Right atrium auricular region (tissue), 2 donors: ENCODE measurements around the gene EFCAB9. TPM values are rescaled to one million over a fixed set of nuclear protein-coding genes. Genes with fewer than 3 reads are reported as not detected.
"Not testable (repeated sequence)": the region's sequence is repeated elsewhere in the genome, so short reads cannot be mapped to it uniquely, and the experiment has no call there.

Source experiments
- DNase-seq: peaks from one replicate; pipeline ENCODE4 v3.0.0-alpha.2; 2019; ENCODE audit warnings: low spot score
- H3K27ac ChIP-seq, 2 donors: fragments of 200-600 bp; sonication (generic); 1 replicate in 1 of 2; 2 replicates in 1 of 2; pipeline ENCODE4 v1.5.1; 2016 to 2019
- H3K27me3 ChIP-seq, 2 donors: fragments of 200-600 bp; sonication (generic); one replicate each; pipeline versions ENCODE4 v1.5.1 to v1.6.0; 2017 to 2019
- H3K36me3 ChIP-seq: fragments of 200-600 bp; sonication (generic); one replicate; pipeline ENCODE4 v1.5.1; 2016
- H3K4me1 ChIP-seq, 2 donors: fragments of 200-600 bp; sonication (generic); one replicate each; pipeline versions ENCODE4 v1.5.1 to v1.6.0; 2017 to 2019
- H3K4me3 ChIP-seq, 2 donors: fragments of 200-600 bp; sonication (generic); 1 replicate in 1 of 2; 2 replicates in 1 of 2; pipeline ENCODE4 v1.5.1; 2017 to 2019; ENCODE audit warnings: mild to moderate bottlenecking in 1 of 2, moderate library complexity in 1 of 2
- H3K9me3 ChIP-seq, 2 donors: fragments of 200-600 bp; sonication (generic); one replicate each; pipeline ENCODE4 v1.5.1; 2019
- total RNA-seq, 2 donors: library from RNA; depleted of rRNA; stranded (reverse); fragments of >200 nt; gene quantifications; one replicate each; pipeline ENCODE4 v1.1.0, GENCODE V29; 2016
- TF ChIP-seq, protein P1 (sequence below), 2 donors: fragments of 200-600 bp; sonication (generic); IDR thresholded peaks; one replicate each; pipeline ENCODE4 v1.5.1; 2019; ENCODE audit warnings: antibody characterized with exemption in 2 of 2

The EFCAB9 gene
- total RNA-seq, 2 donors from 2014 or later: not detected

DNA sequence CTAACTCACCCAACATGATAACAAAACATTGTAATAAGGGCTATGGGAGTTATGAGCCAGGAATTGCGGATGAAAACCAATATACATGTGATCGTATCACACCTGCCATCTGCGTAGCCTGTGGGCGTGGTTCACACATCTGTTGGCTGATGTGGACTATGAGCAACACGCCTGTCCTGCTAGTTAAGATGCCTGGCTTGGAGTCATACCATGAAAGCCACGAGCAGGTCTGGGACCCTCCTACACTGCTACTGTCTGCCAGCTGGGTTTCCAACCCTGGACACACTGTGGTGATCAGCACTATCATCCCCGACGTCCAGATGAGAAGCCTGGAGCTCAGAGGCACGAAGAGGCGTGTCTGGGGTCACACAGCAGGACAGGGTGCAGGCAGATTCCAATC, 46.1 kb upstream of the EFCAB9 start:
- Histone ChIP-seq H3K36me3 (no peaks in the 10 kb centered on the region), H3K9me3 (no peaks in the 10 kb centered on the region), H3K27ac (no peak overlapping the region), H3K4me1 (peaks cover 0 to 18% of the 10 kb centered on the region in 2 donors), H3K27me3 (no peaks in the 10 kb centered on the region), H3K4me3 (no peak overlapping the region)
- no peak for DNase-seq
- TF ChIP-seq, protein P1, sequence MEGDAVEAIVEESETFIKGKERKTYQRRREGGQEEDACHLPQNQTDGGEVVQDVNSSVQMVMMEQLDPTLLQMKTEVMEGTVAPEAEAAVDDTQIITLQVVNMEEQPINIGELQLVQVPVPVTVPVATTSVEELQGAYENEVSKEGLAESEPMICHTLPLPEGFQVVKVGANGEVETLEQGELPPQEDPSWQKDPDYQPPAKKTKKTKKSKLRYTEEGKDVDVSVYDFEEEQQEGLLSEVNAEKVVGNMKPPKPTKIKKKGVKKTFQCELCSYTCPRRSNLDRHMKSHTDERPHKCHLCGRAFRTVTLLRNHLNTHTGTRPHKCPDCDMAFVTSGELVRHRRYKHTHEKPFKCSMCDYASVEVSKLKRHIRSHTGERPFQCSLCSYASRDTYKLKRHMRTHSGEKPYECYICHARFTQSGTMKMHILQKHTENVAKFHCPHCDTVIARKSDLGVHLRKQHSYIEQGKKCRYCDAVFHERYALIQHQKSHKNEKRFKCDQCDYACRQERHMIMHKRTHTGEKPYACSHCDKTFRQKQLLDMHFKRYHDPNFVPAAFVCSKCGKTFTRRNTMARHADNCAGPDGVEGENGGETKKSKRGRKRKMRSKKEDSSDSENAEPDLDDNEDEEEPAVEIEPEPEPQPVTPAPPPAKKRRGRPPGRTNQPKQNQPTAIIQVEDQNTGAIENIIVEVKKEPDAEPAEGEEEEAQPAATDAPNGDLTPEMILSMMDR (IDR thresholded peaks at IDR 0.05): no peak

DNA sequence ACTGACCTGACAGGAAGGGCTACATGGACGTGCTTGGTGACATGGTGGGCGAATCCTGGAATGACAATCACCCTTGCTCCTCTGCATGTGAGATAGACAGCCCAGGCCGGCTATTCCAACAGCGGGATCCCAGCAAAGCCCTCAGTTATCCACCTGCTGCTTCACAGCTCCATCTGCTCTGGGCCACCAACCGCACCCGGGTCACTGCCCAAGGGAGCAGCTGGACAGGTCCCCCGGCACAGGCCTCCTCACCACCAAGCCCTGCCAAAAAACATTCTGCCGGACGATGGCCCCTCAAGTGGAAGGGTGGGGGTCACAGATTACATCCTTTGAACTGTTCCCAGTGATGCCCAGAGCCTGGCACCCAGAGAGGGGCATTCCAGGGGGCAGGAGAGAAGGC, 45.6 kb upstream of the EFCAB9 start:
- Histone ChIP-seq H3K36me3 (no peaks in the 10 kb centered on the region), H3K27ac (no peak overlapping the region), H3K27me3 (no peaks in the 10 kb centered on the region), H3K4me3 (no peak overlapping the region), H3K9me3 (no peaks in the 10 kb centered on the region), H3K4me1 (peaks cover 0 to 18% of the 10 kb centered on the region in 2 donors)
- DNase-seq: no peak
- TF ChIP-seq, protein P1 (IDR thresholded peaks at IDR 0.05): no peak

- Histone ChIP-seq H3K27ac (no peak overlapping the region), H3K9me3 (no peaks in the 10 kb centered on the region), H3K27me3 (no peaks in the 10 kb centered on the region), H3K4me3 (no peak overlapping the region), H3K4me1 (peaks cover 0 to 13% of the 10 kb centered on the region in 2 donors), H3K36me3 (no peaks in the 10 kb centered on the region)
- DNase-seq: no peak
- TF ChIP-seq, protein P1 (IDR thresholded peaks at IDR 0.05): no peak
Observed at GRCh38 chr5:172149073-172149472, 44.9 kb upstream of the EFCAB9 start.

DNA sequence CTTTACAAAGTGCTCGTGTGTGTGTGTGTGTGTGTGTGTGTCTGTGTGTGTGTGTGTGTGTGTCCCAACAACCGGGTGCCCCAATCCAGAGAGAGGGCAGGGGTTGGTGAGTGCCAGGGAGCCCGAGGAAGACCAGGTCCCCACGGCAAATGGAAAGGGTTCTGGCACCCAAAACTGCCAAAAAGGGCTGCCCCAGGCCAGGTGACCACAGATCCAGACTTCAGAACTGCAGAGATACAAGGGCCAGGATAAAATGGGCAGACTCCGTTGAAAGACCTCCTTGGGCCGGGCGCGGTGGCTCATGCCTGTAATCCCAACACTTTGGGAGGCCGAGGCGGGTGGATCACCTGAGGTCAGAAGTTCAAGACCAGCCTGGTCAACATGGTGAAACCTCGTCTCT, 44.5 kb upstream of the EFCAB9 start:
- H3K4me1 ChIP-seq, H3K27ac ChIP-seq, H3K27me3 ChIP-seq, H3K9me3 ChIP-seq, H3K4me3 ChIP-seq, DNase-seq, H3K36me3 ChIP-seq: not testable (repeated sequence)

- H3K36me3 ChIP-seq: peaks cover 7% of the 10 kb centered on the region
- TF ChIP-seq, protein P1 (IDR thresholded peaks at IDR 0.05): no peak
- H3K4me3 ChIP-seq: no peak overlapping the region
- no peak overlapping the region for H3K27ac ChIP-seq
- peak; percentile 80 for DNase-seq
- H3K9me3 ChIP-seq: no peaks in the 10 kb centered on the region
- H3K27me3 ChIP-seq: no peaks in the 10 kb centered on the region
- no peaks in the 10 kb centered on the region for H3K4me1 ChIP-seq
Observed at GRCh38 chr5:172150514-172151425, 43.2 kb upstream of the EFCAB9 start.

- H3K4me3 ChIP-seq: no peak overlapping the region
- DNase-seq: no peak
- H3K4me1 ChIP-seq: peaks cover 0 to 4% of the 10 kb centered on the region in 2 donors
- H3K36me3 ChIP-seq: peaks cover 13% of the 10 kb centered on the region
- TF ChIP-seq, protein P1 (IDR thresholded peaks at IDR 0.05): no peak
- H3K9me3 ChIP-seq: no peaks in the 10 kb centered on the region
- H3K27me3 ChIP-seq: no peaks in the 10 kb centered on the region
- H3K27ac ChIP-seq: no peak overlapping the region
Observed at GRCh38 chr5:172151661-172152210, 42.2 kb upstream of the EFCAB9 start.
